ENCODE results near the gene CTR9. TPM values are rescaled to one million over a fixed set of nuclear protein-coding genes. Genes with fewer than 3 reads are reported as not detected.

Gene CTR9
- total and polyA plus RNA-seq, 2 experiments from 2014 or later = 23.2 to 35.9 TPM

GRCh38 chr11:10784232-10785145 lies 33.4 kb downstream of the CTR9 start:
- Histone ChIP-seq H3K27me3 (no peaks in the 10 kb centered on the region), H3K27ac (peak overlapping the region; percentile 2), H3K9me3 (ENCODE audit: low read depth) (no peaks in the 10 kb centered on the region), H3K36me3 (peaks cover 4% of the 10 kb centered on the region), H3K4me1 (ENCODE audit: low read depth) (peaks cover 13% of the 10 kb centered on the region), H3K4me3 (no peak overlapping the region)
- no peak for TF ChIP-seq CTCF (IDR thresholded peaks at IDR 0.05; ENCODE audit: low read depth, low read length)
- peak; percentile 48 to 74 for DNase-seq (ENCODE audit: low read depth in 1 of 2, low spot score in 1 of 2)

- no peak for TF ChIP-seq CTCF (IDR thresholded peaks at IDR 0.05; ENCODE audit: low read depth, low read length)
- no peak for DNase-seq (ENCODE audit: low read depth in 1 of 2, low spot score in 1 of 2)
- H3K4me1 ChIP-seq (ENCODE audit: low read depth) = peaks cover 13% of the 10 kb centered on the region
- H3K36me3 ChIP-seq = no peaks in the 10 kb centered on the region
- no peak overlapping the region for H3K4me3 ChIP-seq
- H3K27me3 ChIP-seq = no peaks in the 10 kb centered on the region
- H3K27ac ChIP-seq = no peak overlapping the region
- H3K9me3 ChIP-seq (ENCODE audit: low read depth) = no peaks in the 10 kb centered on the region
Measured at GRCh38 chr11:10785146-10785474, 34.1 kb downstream of the CTR9 start.

- Histone ChIP-seq H3K4me1 (ENCODE audit: low read depth) (peaks cover 13% of the 10 kb centered on the region), H3K27me3 (no peaks in the 10 kb centered on the region), H3K9me3 (ENCODE audit: low read depth) (no peaks in the 10 kb centered on the region), H3K27ac (no peak overlapping the region), H3K4me3 (no peak overlapping the region), H3K36me3 (no peaks in the 10 kb centered on the region)
- TF ChIP-seq CTCF (IDR thresholded peaks at IDR 0.05; ENCODE audit: low read depth, low read length) = no peak
- no peak for DNase-seq (ENCODE audit: low read depth in 1 of 2, low spot score in 1 of 2)
Measured at GRCh38 chr11:10786451-10786850, 35.4 kb downstream of the CTR9 start.

GRCh38 chr11:10792385-10793068 lies 41.5 kb downstream of the CTR9 start:
- H3K4me3 ChIP-seq = no peak overlapping the region

More at GRCh38 chr11:10792385-10793068, 41.5 kb downstream of the CTR9 start:
- Histone ChIP-seq H3K27ac (no peak overlapping the region), H3K36me3 (peaks cover 21% of the 10 kb centered on the region), H3K9me3 (ENCODE audit: low read depth) (no peaks in the 10 kb centered on the region), H3K27me3 (no peaks in the 10 kb centered on the region), H3K4me1 (ENCODE audit: low read depth) (no peaks in the 10 kb centered on the region)
- peak; percentile 90 for TF ChIP-seq CTCF (IDR thresholded peaks at IDR 0.05; ENCODE audit: low read depth, low read length)
- DNase-seq (ENCODE audit: low read depth in 1 of 2, low spot score in 1 of 2) = peak; percentile 81 to 94

All from cardiac muscle cell (in vitro differentiated cells and primary cell).